ENCODE results near the gene RIC8A. TPM values are rescaled to one million over a fixed set of nuclear protein-coding genes. Genes with fewer than 3 reads are reported as not detected.

The RIC8A gene
- total RNA-seq = 112 and 137 TPM in 2 replicates

DNA sequence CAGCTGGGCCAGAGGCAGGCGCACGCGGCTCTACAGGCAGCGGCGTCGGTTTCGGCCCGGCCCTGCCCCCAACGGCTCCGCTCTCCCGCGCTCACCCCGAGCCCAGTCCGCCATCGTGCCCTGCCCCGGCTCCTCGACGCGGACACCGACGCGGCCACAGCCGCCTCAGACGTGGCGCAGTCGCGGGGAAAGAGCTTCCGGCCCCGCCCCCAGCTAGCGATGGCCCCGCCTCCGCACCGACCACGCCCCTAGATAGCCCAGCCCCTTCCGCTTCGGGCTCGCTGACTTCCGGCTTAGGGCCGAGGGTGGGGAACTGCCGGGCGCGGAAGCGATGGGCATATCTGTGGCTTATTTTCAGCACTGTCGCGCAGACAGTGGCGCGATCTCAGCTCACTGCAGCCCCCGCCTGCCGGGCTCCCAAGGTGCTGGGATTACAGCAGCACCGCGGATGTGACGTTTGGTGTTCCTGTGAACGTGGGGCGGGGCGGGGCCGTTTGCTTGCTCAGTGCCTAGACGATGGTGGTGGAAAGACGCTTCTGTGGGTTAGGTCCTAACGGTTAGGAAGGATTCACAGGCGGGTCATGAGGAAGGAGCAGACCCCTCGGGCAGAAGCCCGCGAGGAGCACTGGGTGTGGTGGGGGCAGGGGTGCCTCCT lies at the start of gene RIC8A, which contains the start of gene BET1L:
Gene RIC8A, plus strand, starts transcription at position 501 of the 655 bp plus-strand sequence. CDS start 1,147 bp downstream, outside the sequence.
Gene BET1L, minus strand, starts transcription at position 192 of the 655 bp plus-strand sequence. Its CDS starts 78 bp downstream, at position 114.

DNA sequence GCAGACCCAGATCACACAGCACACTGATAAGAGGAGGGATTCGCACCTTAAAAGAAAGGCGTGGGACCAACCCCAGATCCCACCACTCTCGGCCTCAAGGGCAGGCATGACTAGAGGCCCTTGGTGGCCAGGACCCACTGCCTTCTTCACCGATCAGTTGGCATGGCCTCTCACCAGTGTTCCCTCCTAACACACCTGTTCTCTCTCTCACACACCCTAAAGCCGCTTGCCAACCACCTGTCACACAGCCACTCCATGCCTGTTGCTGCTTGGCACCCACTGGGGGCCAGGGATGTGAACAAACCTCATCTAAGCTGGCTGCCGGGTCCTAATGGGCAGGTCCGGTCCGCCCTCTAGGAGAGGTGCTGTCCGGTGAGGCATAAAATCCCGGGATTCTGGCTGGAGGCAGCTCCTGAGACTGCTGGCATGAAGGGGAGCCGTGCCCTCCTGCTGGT lies 14.8 kb upstream of the RIC8A start, which contains the start of gene SCGB1C1:
Gene SCGB1C1, plus strand, starts transcription at position 405 of the 455 bp plus-strand sequence. Its CDS starts 22 bp downstream, at position 427.

DNA sequence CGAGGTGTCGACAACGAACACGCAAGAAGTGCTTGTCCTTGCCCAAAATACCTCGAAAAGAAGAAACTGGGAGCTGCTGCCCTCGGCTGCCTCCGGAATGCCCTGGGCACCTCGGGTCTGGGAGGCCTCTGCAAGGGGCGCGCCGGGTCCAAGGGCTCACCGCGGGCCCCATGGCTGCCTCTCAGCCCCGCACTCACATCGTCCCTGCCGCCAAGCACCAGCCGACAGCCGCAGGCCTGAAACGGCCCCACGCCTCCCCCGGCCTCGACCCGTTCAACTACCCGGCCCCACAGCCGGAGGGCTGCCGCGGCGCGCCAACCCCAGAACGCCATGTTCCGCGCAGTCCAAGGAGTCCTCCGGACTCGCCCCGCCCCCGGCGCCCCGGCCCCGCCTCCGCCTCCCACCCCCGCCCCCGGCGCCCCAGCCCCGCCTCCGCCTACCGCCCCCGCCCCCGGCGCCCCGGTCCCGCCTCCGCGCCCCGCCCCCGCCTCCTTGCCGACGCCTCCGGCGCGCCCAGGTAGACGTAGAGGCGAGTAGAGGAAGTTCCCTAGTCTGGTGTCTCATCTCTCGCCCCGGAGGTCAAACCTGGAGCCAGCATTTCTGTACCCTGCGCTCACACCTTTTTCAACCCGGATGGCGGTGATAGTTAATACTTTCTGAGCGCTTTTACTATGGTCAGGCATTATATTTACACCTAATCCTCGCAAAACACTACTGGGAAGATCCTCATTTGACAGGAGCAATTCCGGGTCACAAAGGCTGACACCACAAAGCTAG lies 28.7 kb downstream of the RIC8A start, which contains the start of gene SIRT3:
Gene SIRT3, minus strand, starts transcription at position 346 of the 777 bp plus-strand sequence. Its CDS starts 14 bp downstream, at position 332.

DNA sequence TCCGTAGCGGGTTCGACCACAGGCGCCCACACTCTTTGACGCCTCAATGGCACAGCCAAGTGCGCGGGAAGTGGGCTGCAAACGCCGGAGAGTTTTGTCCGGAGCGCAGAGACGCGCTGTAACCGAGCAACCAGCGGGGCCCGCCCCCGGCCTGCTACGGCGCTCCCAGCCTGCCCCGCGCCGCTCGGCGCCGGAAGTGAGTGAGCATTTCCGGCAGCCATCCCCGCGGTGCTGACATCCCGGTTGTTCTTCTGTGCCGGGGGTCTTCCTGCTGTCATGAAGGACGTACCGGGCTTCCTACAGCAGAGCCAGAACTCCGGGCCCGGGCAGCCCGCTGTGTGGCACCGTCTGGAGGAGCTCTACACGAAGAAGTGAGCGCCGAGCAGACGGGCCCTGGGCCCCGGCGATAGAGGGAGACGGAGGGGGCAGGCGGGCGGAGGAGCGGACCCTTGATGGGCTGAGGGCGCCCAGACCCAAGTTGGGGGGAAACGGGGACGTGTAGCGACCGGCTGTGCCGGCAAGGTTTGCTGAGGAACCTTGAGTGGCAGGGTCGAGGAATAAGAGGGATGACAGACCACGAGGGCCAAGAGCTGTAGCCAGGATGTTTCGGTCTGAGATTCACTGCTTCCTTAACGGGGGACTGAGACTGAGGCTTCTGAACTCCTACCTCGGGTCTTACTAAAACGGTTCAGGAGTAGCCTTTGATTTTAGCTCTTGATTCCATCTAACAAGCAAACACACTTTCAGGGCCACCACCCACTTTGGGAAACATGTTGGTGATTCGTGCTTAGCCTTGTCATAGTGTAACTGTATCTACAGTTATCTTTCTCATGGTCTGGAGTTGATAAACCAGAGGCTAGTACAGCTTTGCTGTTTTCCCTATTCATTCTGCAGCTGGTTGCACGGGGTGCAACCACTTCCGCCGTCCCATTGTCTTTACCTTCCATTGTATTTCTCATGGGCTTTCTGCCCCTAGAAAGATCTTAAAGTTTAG lies 29.6 kb downstream of the RIC8A start, which contains the start of gene PSMD13:
Gene PSMD13, plus strand, starts transcription at position 203 of the 994 bp plus-strand sequence. Its CDS starts 74 bp downstream, at position 277.

Other genes with a start within 250 kb of the RIC8A start
- not detected in 2 replicates for gene SCGB1C1, start 14.6 kb upstream of the RIC8A start, total RNA-seq
- 15.6 and 19.0 TPM in 2 replicates for gene BET1L, start 309 bp upstream of the RIC8A start, total RNA-seq
- gene SIRT3, start 28.6 kb downstream of the RIC8A start, total RNA-seq = 11.8 and 20.8 TPM in 2 replicates
- gene PSMD13, start 29.3 kb downstream of the RIC8A start, total RNA-seq = 153 and 187 TPM in 2 replicates
- not detected in 2 replicates for gene NLRP6, start 70.7 kb downstream of the RIC8A start, total RNA-seq
- gene PGGHG, start 81.4 kb downstream of the RIC8A start, total RNA-seq = 1.0 and 3.6 TPM in 2 replicates
- not detected in 2 replicates for gene IFITM5, start 91.8 kb downstream of the RIC8A start, total RNA-seq
- 16.7 and 23.8 TPM in 2 replicates for gene IFITM2, start 100.1 kb downstream of the RIC8A start, total RNA-seq
- gene IFITM1, start 106.3 kb downstream of the RIC8A start, total RNA-seq = 6.8 and 20.1 TPM in 2 replicates
- gene IFITM3, start 113.2 kb downstream of the RIC8A start, total RNA-seq = 41.5 and 86.0 TPM in 2 replicates
- gene B4GALNT4, start 161.8 kb downstream of the RIC8A start, total RNA-seq = 11.0 and 21.8 TPM in 2 replicates
- gene PKP3, start 186.5 kb downstream of the RIC8A start, total RNA-seq = 292 and 373 TPM in 2 replicates
- 5.9 and 7.8 TPM in 2 replicates for gene SIGIRR, start 207.3 kb downstream of the RIC8A start, total RNA-seq
- 9.5 and 19.5 TPM in 2 replicates for gene ANO9, start 234.3 kb downstream of the RIC8A start, total RNA-seq
- gene PTDSS2, start 242.6 kb downstream of the RIC8A start, total RNA-seq = 38.2 and 52.8 TPM in 2 replicates

All from hair follicular keratinocyte (primary cell).